ENCODE measurements around the gene ANKRD44. TPM values are rescaled to one million over a fixed set of nuclear protein-coding genes. Genes with fewer than 3 reads are reported as not detected.

ANKRD44 gene
- total and polyA plus RNA-seq, 2 of the 8 experiments (the other 6 are each of a cell fraction or from before 2014, with no cell fraction given) = 1.2 to 1.3 TPM

DNA sequence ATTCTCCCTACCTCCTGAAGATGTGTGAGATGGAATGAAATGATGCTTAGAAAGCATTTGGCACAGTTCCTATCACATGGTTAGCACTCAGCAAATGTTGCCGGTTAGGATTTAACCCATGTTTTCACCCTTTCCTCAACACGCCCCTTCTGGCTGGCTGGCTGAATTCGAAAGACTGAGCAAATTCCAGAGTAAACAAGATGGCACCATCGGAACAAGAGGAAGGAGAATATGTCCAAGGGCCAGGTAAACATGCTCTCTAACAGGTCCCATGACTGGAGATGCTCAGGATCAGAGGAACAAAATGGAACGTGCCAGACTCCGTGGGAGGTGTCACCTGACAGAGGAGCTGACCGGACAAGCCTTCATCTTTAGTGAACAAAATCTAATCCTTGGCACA is 145.6 kb downstream of the ANKRD44 start (continued):
- TF ChIP-seq MAFK (IDR thresholded peaks at IDR 0.05; ENCODE audit: low read depth, low read length) (no peak), SIRT6 (IDR thresholded peaks at IDR 0.05; ENCODE audit: low read length) (no peak), BCL11A (IDR thresholded peaks at IDR 0.05; ENCODE audit: low read depth in 2 of 2, low read length in 2 of 2) (no peak), EGR1 (IDR thresholded peaks at IDR 0.05; ENCODE audit: borderline replicate concordance, low read depth, low read length) (no peak), TBP (IDR thresholded peaks at IDR 0.05; ENCODE audit: low read depth, low read length) (no peak), RFX5 (IDR thresholded peaks at IDR 0.05; ENCODE audit: borderline replicate concordance, low read depth, low read length) (no peak), YY1 (IDR thresholded peaks at IDR 0.05; ENCODE audit: low read depth, low read length) (no peak), PHF8 (conservative IDR thresholded peaks at IDR 0.05; ENCODE audit: low read depth, low read length) (no peak), POLR2AphosphoS5 (IDR thresholded peaks at IDR 0.05; ENCODE audit: low read depth, low read length) (no peak)

All from H1 (cell line).